ENCODE measurements around the gene COQ10A. TPM values are rescaled to one million over a fixed set of nuclear protein-coding genes. Genes with fewer than 3 reads are reported as not detected.

COQ10A gene
- total and polyA plus RNA-seq, 10 of the 15 experiments (the other 5 are each of a cell fraction or from before 2014, with no cell fraction given), result 3.3 to 19.5 (median 6.9) TPM

GRCh38 chr12:56234746-56235436 is 31.9 kb upstream of the COQ10A start:
- TF ChIP-seq YBX1 (IDR thresholded peaks at IDR 0.05) (no peak), POLR2AphosphoS2 (IDR thresholded peaks at IDR 0.05; ENCODE audit: low read depth, low read length) (no peak), USF2 (IDR thresholded peaks at IDR 0.05; ENCODE audit: borderline replicate concordance, low read depth, low read length) (no peak), POLR2A (IDR thresholded peaks at IDR 0.05; ENCODE audit: low read depth, low read length) (no peak), NR2C2 (IDR thresholded peaks at IDR 0.05; ENCODE audit: borderline replicate concordance, control insufficient read depth, insufficient read length, low read depth) (no peak), SMC3 (IDR thresholded peaks at IDR 0.05; ENCODE audit: borderline replicate concordance, low read length) (no peak), ATF7 (IDR thresholded peaks at IDR 0.05; ENCODE audit: low read depth) (no peak), RELB (IDR thresholded peaks at IDR 0.05; ENCODE audit: low read depth) (no peak), SUPT20H (IDR thresholded peaks at IDR 0.05; ENCODE audit: borderline replicate concordance, control insufficient read depth, low read depth, low read length) (no peak)
- TF ChIP-seq, protein P1, sequence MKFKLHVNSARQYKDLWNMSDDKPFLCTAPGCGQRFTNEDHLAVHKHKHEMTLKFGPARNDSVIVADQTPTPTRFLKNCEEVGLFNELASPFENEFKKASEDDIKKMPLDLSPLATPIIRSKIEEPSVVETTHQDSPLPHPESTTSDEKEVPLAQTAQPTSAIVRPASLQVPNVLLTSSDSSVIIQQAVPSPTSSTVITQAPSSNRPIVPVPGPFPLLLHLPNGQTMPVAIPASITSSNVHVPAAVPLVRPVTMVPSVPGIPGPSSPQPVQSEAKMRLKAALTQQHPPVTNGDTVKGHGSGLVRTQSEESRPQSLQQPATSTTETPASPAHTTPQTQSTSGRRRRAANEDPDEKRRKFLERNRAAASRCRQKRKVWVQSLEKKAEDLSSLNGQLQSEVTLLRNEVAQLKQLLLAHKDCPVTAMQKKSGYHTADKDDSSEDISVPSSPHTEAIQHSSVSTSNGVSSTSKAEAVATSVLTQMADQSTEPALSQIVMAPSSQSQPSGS (IDR thresholded peaks at IDR 0.05; ENCODE audit: low read length), result no peak
- H3K36me3 ChIP-seq (ENCODE audit: control insufficient read depth in 2 of 2, insufficient read depth in 2 of 2, low read length in 1 of 2), result no peaks in the 10 kb centered on the region; a peak in 1 of 4 replicates
- H3K27ac ChIP-seq (ENCODE audit: control insufficient read depth, insufficient read depth), result no peak overlapping the region
- H2AFZ ChIP-seq (ENCODE audit: control insufficient read depth, low read depth, low read length), result no peak overlapping the region
- RAD21 ChIA-PET (ENCODE audit: unreplicated experiment), result interaction anchor here (1.8 kb wide), 1 partner anchor 13 kb away, joined by 5 read pairs; the partner anchor contains the start of gene RNF41
- no peak overlapping the region for H3K9ac ChIP-seq (ENCODE audit: control insufficient read depth, insufficient read depth, low read length)
- no peaks in the 10 kb centered on the region for H3K9me3 ChIP-seq (replicated peaks; ENCODE audit: control insufficient read depth, insufficient read depth, low read length)
- ATAC-seq (no peak), DNase-seq (ENCODE audit: low read depth, low spot score) (no peak), FAIRE-seq (no peak)
- H4K20me1 ChIP-seq (ENCODE audit: control insufficient read depth, insufficient read depth), result no peaks in the 10 kb centered on the region; the same call in 1 of the 2 replicates
- H3K79me2 ChIP-seq (ENCODE audit: control insufficient read depth, insufficient read depth, low read length), result no peaks in the 10 kb centered on the region
- CTCF ChIA-PET, result no interaction called here
- H3K4me1 ChIP-seq (ENCODE audit: control insufficient read depth, insufficient read depth, low read length), result no peaks in the 10 kb centered on the region
- H3K4me2 ChIP-seq (ENCODE audit: control insufficient read depth, insufficient read depth), result no peak overlapping the region
- POLR2A ChIA-PET, result no interaction called here
- in situ Hi-C loops (cut with MboI) (no loop called here), intact Hi-C loops (cut with micrococcal nuclease; ENCODE audit: unreplicated experiment) (no loop called here)
- BruUV-seq (replicated peaks), result no TSS peak
- no peaks in the 10 kb centered on the region for H3K27me3 ChIP-seq (replicated peaks in 1 of 2; ENCODE audit: control insufficient read depth in 2 of 2, insufficient read depth in 2 of 2, low read length in 1 of 2)
- 88% methylated on average over 16 of the region's 16 CpGs for WGBS (ENCODE audit: insufficient coverage, insufficient replicate concordance, low lambda C conversion rate, missing lambda C conversion rate)
- no peak overlapping the region for H3K4me3 ChIP-seq
- SMC1A ChIA-PET (ENCODE audit: uncharacterized antibody, unreplicated experiment), result interaction anchor here (1.1 to 1.5 kb wide), 2 partner anchors 18 to 229 kb away, joined by 3 to 4 read pairs; no protein-coding TSS in a partner anchor
